Thyroid gland (tissue), 4 donors: ENCODE results near the gene FIS1.

Source experiments
- CTCF ChIP-seq, 6 experiments: fragments of 200-600 bp in 3 of 6; fragments of 450-650 bp in 3 of 6; sonication (generic) in 3 of 6; IDR thresholded peaks; one replicate each; pipeline ENCODE4 v1.5.1; 2016 to 2019; ENCODE audit warnings: antibody characterized with exemption in 6 of 6, mild to moderate bottlenecking in 2 of 6, inconsistent platforms in 1 of 6, moderate library complexity in 1 of 6
- POLR2A ChIP-seq, 2 donors: fragments of 450-650 bp; IDR thresholded peaks; one replicate each; pipeline ENCODE4 v1.6.1; 2017; ENCODE audit warnings: antibody characterized with exemption in 2 of 2, mild to moderate bottlenecking in 2 of 2, moderate library complexity in 1 of 2

DNA sequence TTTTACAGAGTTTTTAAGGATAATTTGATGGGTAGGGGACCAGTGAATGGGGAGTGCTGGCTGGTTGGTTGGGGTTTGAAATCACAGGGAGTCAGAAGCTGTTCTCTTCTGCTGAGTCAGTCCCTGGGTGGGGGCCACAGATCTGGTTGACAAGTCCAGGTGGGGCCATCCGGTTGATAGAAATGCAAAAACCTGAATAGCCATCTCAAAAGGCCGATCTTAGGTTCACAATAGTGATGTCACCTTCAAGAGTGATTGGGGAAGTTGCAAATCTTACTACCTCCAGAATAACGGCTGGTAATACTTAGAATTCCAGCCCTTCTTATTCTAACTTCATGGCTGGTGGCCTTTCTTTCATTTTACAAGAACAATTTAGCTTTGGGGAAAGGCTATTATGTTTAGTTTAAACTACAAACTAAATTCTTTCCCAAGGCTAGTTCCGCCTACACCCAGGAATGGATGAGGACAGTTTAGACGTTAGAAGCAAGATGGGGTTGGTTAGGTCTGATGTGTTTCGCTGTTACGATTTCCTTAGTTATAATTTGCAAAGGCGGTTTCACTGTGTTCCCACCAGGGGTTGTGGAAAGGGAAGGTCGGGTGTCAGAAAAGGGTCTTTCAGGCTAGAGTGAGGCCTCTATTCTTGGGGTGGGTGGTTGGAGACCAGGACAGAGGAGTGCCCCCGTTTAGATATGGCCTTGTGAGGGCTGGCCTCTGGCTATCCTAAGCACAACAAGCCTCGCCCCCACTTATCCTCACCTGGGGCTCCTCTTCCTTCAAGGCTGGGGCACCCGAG lies 49.4 kb upstream of the FIS1 start:
- no peak for TF ChIP-seq CTCF (IDR thresholded peaks at IDR 0.05)
- TF ChIP-seq POLR2A (IDR thresholded peaks at IDR 0.05), result no peak
